GM12864 (cell line): Measurements from ENCODE around the gene RAB11A.

Experiments used
- DNase-seq: peaks from one replicate; pipeline ENCODE4 v3.0.0-alpha.2; 2011; ENCODE audit warnings: low read depth
- H3K4me3 ChIP-seq: 2 replicates; pipeline ENCODE4 v1.5.1; 2011; ENCODE audit warnings: mild to moderate bottlenecking, low read depth, low read length, control low read depth
- CTCF ChIP-seq: IDR thresholded peaks from 2 replicates; pipeline ENCODE4 v1.5.1; 2011; ENCODE audit warnings: low read depth, mild to moderate bottlenecking, moderate library complexity, low read length, control low read depth, inconsistent platforms; ENCODE audit errors: missing control alignments

RAB11A gene

GRCh38 chr15:65910341-65910740 lies 41.0 kb downstream of the RAB11A start:
- H3K4me3 ChIP-seq: no peak overlapping the region
- TF ChIP-seq CTCF: no peak
- DNase-seq: no peak

- no peak overlapping the region for H3K4me3 ChIP-seq
- TF ChIP-seq CTCF: no peak
- DNase-seq: no peak
Measured at GRCh38 chr15:65912235-65912634, 42.9 kb downstream of the RAB11A start.

- no peak for TF ChIP-seq CTCF
- no peak for DNase-seq
- H3K4me3 ChIP-seq: no peak overlapping the region
Measured at GRCh38 chr15:65913631-65914199, 44.4 kb downstream of the RAB11A start.

GRCh38 chr15:65914386-65914785 lies 45.1 kb downstream of the RAB11A start:
- no peak for TF ChIP-seq CTCF

GRCh38 chr15:65914981-65915925 lies 46.0 kb downstream of the RAB11A start:
- no peak for DNase-seq
- H3K4me3 ChIP-seq: no peak overlapping the region
- TF ChIP-seq CTCF: no peak

More at GRCh38 chr15:65914386-65914785, 45.1 kb downstream of the RAB11A start:
- no peak for DNase-seq
- H3K4me3 ChIP-seq: no peak overlapping the region

GRCh38 chr15:65916041-65916663 lies 46.9 kb downstream of the RAB11A start:
- H3K4me3 ChIP-seq: no peak overlapping the region
- TF ChIP-seq CTCF: no peak
- no peak for DNase-seq
